ENCODE measurements around the gene TTC39C. TPM values are rescaled to one million over a fixed set of nuclear protein-coding genes. Genes with fewer than 3 reads are reported as not detected.

TTC39C gene
- polyA plus RNA-seq, 1 experiment, result 24.3 TPM

DNA sequence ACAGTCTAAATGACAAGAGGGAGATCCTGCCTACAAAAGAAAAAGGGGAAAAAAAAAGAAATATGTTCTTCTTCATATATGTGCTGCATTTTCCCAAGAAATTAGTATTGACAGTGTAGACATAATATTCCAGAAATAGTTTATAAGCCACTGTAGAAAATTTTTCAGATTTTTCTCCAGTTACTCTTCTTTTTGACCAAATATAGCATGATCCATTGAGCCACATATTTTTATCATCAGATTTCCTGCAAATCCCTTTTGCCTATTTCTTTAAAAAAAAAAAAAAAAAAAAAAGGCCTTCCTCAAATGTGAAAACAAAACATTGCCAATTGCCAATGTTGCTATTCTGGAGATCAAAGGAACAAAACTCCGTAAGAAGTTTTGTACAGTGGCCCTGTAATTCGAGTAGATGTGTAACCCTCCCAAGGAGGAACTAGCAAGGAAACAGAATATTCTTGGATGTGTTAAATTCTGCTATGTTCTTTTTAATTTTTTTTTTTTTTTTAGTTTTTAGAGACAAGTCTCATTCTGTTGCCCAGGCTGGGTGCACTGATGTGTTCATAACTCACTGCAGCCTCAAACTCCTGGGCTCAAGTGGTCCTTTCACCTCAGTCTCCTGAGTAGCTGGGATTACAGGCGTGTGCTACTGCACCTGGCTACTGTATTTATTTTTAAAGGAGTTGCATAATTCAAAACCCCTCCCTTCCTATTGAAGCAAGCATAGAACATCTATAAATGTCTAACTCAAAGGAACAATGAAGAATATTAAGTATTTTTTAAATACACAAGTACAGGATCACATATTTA lies 111.8 kb downstream of the TTC39C start:
- POLR2A ChIA-PET, result no interaction called here
- no peak for DNase-seq (ENCODE audit: low read depth, low spot score)
- Histone ChIP-seq H3K9me3 (ENCODE audit: control insufficient read depth, insufficient read depth, low read length) (no peaks in the 10 kb centered on the region), H3K4me3 (ENCODE audit: low read depth, low read length) (no peak overlapping the region), H3K27ac (ENCODE audit: low read depth, low read length) (no peak overlapping the region), H3K27me3 (ENCODE audit: control insufficient read depth, insufficient read depth, low read length) (no peaks in the 10 kb centered on the region)
- CTCF ChIA-PET, result interaction anchor here (1.0 kb wide), 1 partner anchor 208 kb away, joined by 3 read pairs; no protein-coding TSS in a partner anchor
- TF ChIP-seq, protein P1, sequence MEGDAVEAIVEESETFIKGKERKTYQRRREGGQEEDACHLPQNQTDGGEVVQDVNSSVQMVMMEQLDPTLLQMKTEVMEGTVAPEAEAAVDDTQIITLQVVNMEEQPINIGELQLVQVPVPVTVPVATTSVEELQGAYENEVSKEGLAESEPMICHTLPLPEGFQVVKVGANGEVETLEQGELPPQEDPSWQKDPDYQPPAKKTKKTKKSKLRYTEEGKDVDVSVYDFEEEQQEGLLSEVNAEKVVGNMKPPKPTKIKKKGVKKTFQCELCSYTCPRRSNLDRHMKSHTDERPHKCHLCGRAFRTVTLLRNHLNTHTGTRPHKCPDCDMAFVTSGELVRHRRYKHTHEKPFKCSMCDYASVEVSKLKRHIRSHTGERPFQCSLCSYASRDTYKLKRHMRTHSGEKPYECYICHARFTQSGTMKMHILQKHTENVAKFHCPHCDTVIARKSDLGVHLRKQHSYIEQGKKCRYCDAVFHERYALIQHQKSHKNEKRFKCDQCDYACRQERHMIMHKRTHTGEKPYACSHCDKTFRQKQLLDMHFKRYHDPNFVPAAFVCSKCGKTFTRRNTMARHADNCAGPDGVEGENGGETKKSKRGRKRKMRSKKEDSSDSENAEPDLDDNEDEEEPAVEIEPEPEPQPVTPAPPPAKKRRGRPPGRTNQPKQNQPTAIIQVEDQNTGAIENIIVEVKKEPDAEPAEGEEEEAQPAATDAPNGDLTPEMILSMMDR (IDR thresholded peaks at IDR 0.05; ENCODE audit: low read depth, low read length), result no peak

GRCh38 chr18:24127735-24128134 lies 113.2 kb downstream of the TTC39C start:
- DNase-seq (ENCODE audit: low read depth, low spot score), result no peak
- Histone ChIP-seq H3K9me3 (ENCODE audit: control insufficient read depth, insufficient read depth, low read length) (no peaks in the 10 kb centered on the region), H3K4me3 (ENCODE audit: low read depth, low read length) (no peak overlapping the region), H3K27ac (ENCODE audit: low read depth, low read length) (no peak overlapping the region), H3K27me3 (ENCODE audit: control insufficient read depth, insufficient read depth, low read length) (no peaks in the 10 kb centered on the region)
- TF ChIP-seq, protein P1 (IDR thresholded peaks at IDR 0.05; ENCODE audit: low read depth, low read length), result no peak
- CTCF ChIA-PET, result no interaction called here
- POLR2A ChIA-PET, result interaction anchor here (1.0 kb wide), 1 partner anchor 11 kb away, joined by 8 read pairs; the partner anchor contains the start of gene CABYR

- ChIA-PET CTCF (no interaction called here), POLR2A (interaction anchor here (1.0 kb wide), 1 partner anchor 10 kb away, joined by 4 read pairs; the partner anchor contains the start of gene CABYR)
- Histone ChIP-seq H3K9me3 (ENCODE audit: control insufficient read depth, insufficient read depth, low read length) (no peaks in the 10 kb centered on the region), H3K27me3 (ENCODE audit: control insufficient read depth, insufficient read depth, low read length) (no peaks in the 10 kb centered on the region), H3K27ac (ENCODE audit: low read depth, low read length) (no peak overlapping the region), H3K4me3 (ENCODE audit: low read depth, low read length) (no peak overlapping the region)
- TF ChIP-seq, protein P1 (IDR thresholded peaks at IDR 0.05; ENCODE audit: low read depth, low read length), result no peak
- no peak for DNase-seq (ENCODE audit: low read depth, low spot score)
Measured at GRCh38 chr18:24128700-24129099, 114.1 kb downstream of the TTC39C start.

DNA sequence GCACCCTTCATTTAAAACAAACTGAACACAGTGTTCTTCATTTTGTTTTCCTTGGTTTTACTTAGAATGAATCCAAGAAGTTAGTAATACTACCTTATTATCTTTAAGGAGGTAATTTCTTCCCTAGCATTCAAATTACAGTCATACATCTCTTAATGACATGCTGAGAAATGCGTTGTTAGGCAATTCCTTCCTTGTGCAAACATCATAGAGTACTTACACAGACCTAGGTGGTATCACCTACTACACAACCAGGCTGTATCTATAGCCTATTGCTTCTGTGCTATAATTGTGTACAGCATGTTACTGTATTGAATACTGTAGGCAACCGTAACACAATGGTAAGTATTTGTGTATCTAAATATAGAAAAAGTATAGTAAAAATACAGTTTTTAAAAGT lies 115.9 kb downstream of the TTC39C start:
- ChIA-PET POLR2A (no interaction called here), CTCF (no interaction called here)
- no peak for DNase-seq (ENCODE audit: low read depth, low spot score)
- no peaks in the 10 kb centered on the region for H3K27me3 ChIP-seq (ENCODE audit: control insufficient read depth, insufficient read depth, low read length)
- no peaks in the 10 kb centered on the region for H3K9me3 ChIP-seq (ENCODE audit: control insufficient read depth, insufficient read depth, low read length)
- no peak overlapping the region for H3K4me3 ChIP-seq (ENCODE audit: low read depth, low read length)
- no peak overlapping the region for H3K27ac ChIP-seq (ENCODE audit: low read depth, low read length)
- TF ChIP-seq, protein P1 (IDR thresholded peaks at IDR 0.05; ENCODE audit: low read depth, low read length), result no peak

GRCh38 chr18:24136967-24137373 lies 122.4 kb downstream of the TTC39C start:
- CTCF ChIA-PET, result no interaction called here

More at GRCh38 chr18:24136967-24137373, 122.4 kb downstream of the TTC39C start:
- H3K9me3 ChIP-seq (ENCODE audit: control insufficient read depth, insufficient read depth, low read length), result peaks cover 3% of the 10 kb centered on the region; the same call in 1 of the 2 replicates
- H3K4me3 ChIP-seq (ENCODE audit: low read depth, low read length), result no peak overlapping the region
- TF ChIP-seq, protein P1 (IDR thresholded peaks at IDR 0.05; ENCODE audit: low read depth, low read length), result no peak
- POLR2A ChIA-PET, result no interaction called here
- no peaks in the 10 kb centered on the region for H3K27me3 ChIP-seq (ENCODE audit: control insufficient read depth, insufficient read depth, low read length)
- no peak for DNase-seq (ENCODE audit: low read depth, low spot score)
- H3K27ac ChIP-seq (ENCODE audit: low read depth, low read length), result no peak overlapping the region

All from AG04450 (cell line).